ENCODE results near the gene AOPEP. TPM values are rescaled to one million over a fixed set of nuclear protein-coding genes. Genes with fewer than 3 reads are reported as not detected.
A peak's percentile ranks its signal among the peaks of the same experiment; 100 is the strongest.

Gene AOPEP
- total RNA-seq, 1 donor from 2014 or later = 25.8 TPM

DNA sequence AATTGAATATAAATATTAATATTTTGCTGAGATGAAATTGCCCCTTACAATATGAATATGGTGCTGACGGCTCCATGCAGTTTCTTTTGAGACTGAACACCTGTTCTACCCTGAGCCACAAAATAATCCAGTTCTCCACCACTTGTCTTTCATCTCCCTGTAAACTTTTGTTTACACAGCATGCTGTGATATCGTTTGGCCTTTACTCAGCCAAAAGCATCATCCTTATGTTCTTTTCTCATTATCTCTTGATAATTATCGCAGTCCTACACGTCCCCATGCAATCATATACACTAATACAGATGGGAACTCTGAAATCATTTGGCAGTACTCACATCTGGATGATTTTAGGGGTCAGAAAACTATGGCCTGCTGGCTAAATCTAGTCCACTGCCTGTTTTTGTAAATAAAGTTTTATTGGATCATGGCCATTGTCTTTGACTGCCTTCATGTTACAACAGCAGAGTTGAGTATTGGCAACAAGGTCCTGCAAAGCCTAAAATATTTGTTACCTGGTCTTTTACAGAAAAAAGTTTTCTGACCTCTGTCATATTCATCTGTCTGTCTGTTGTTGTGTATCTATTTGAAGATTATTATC lies 53.3 kb downstream of the AOPEP start:
- TF ChIP-seq CTCF (IDR thresholded peaks at IDR 0.05; ENCODE audit: partially characterized antibody, unreplicated experiment) = no peak
- Mint-ChIP-seq H3K9me3 (ENCODE audit: unreplicated experiment) (peaks cover 3% of the 10 kb centered on the region), H3K4me3 (ENCODE audit: unreplicated experiment) (no peak overlapping the region), H3K4me1 (ENCODE audit: low read depth, unreplicated experiment) (peaks cover 3% of the 10 kb centered on the region), H3K27me3 (ENCODE audit: unreplicated experiment) (no peaks in the 10 kb centered on the region), H3K27ac (ENCODE audit: unreplicated experiment) (no peak overlapping the region), H3K36me3 (ENCODE audit: unreplicated experiment) (no peaks in the 10 kb centered on the region)
- DNase-seq = no peak

- no peaks in the 10 kb centered on the region for H3K36me3 Mint-ChIP-seq (ENCODE audit: unreplicated experiment)
- H3K27me3 Mint-ChIP-seq (ENCODE audit: unreplicated experiment) = no peaks in the 10 kb centered on the region
- peaks cover 3% of the 10 kb centered on the region for H3K4me1 Mint-ChIP-seq (ENCODE audit: low read depth, unreplicated experiment)
- no peak for TF ChIP-seq CTCF (IDR thresholded peaks at IDR 0.05; ENCODE audit: partially characterized antibody, unreplicated experiment)
- H3K4me3 Mint-ChIP-seq (ENCODE audit: unreplicated experiment) = no peak overlapping the region
- no peak for DNase-seq
- no peak overlapping the region for H3K27ac Mint-ChIP-seq (ENCODE audit: unreplicated experiment)
- peaks cover 3% of the 10 kb centered on the region for H3K9me3 Mint-ChIP-seq (ENCODE audit: unreplicated experiment)
These were observed 54.0 kb downstream of the AOPEP start for GRCh38 chr9:94780516-94780950.

- TF ChIP-seq CTCF (IDR thresholded peaks at IDR 0.05; ENCODE audit: partially characterized antibody, unreplicated experiment) = no peak
- Mint-ChIP-seq H3K27ac (ENCODE audit: unreplicated experiment) (no peak overlapping the region), H3K4me3 (ENCODE audit: unreplicated experiment) (no peak overlapping the region), H3K27me3 (ENCODE audit: unreplicated experiment) (no peaks in the 10 kb centered on the region), H3K4me1 (ENCODE audit: low read depth, unreplicated experiment) (peaks cover 3% of the 10 kb centered on the region), H3K36me3 (ENCODE audit: unreplicated experiment) (no peaks in the 10 kb centered on the region), H3K9me3 (ENCODE audit: unreplicated experiment) (peaks cover 3% of the 10 kb centered on the region)
- no peak for DNase-seq
These were observed 56.0 kb downstream of the AOPEP start for GRCh38 chr9:94782355-94783101.

GRCh38 chr9:94783102-94783682 lies 56.7 kb downstream of the AOPEP start:
- no peak overlapping the region for H3K4me3 Mint-ChIP-seq (ENCODE audit: unreplicated experiment)
- H3K36me3 Mint-ChIP-seq (ENCODE audit: unreplicated experiment) = no peaks in the 10 kb centered on the region
- peak; percentile 50 for TF ChIP-seq CTCF (IDR thresholded peaks at IDR 0.05; ENCODE audit: partially characterized antibody, unreplicated experiment)
- peaks cover 3% of the 10 kb centered on the region for H3K9me3 Mint-ChIP-seq (ENCODE audit: unreplicated experiment)
- H3K27ac Mint-ChIP-seq (ENCODE audit: unreplicated experiment) = no peak overlapping the region
- DNase-seq = peak; percentile 63
- peaks cover 3% of the 10 kb centered on the region for H3K4me1 Mint-ChIP-seq (ENCODE audit: low read depth, unreplicated experiment)
- H3K27me3 Mint-ChIP-seq (ENCODE audit: unreplicated experiment) = no peaks in the 10 kb centered on the region

DNA sequence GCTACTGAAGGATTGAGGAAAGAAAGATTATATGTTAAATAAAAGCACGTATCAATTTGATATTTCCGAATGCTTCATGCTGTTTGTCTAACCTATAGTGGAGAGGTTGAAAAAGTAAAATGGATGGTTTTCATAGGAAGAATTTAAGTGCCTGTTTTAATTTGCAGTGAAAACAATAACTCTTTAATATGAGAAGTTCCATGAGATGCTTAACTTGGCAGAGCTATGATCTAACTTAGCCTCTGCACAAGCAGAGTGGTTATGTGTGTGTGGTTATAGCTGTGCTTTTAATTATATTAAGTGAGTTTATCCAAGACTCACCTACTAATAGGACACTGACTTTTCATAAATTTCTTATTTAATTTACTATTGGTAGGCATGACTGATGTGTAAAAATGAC lies 57.4 kb downstream of the AOPEP start:
- no peak for TF ChIP-seq CTCF (IDR thresholded peaks at IDR 0.05; ENCODE audit: partially characterized antibody, unreplicated experiment)

More for the DNA sequence above, 57.4 kb downstream of the AOPEP start:
- DNase-seq = no peak
- Mint-ChIP-seq H3K4me3 (ENCODE audit: unreplicated experiment) (no peak overlapping the region), H3K4me1 (ENCODE audit: low read depth, unreplicated experiment) (peaks cover 3% of the 10 kb centered on the region), H3K27me3 (ENCODE audit: unreplicated experiment) (no peaks in the 10 kb centered on the region), H3K27ac (ENCODE audit: unreplicated experiment) (no peak overlapping the region), H3K36me3 (ENCODE audit: unreplicated experiment) (no peaks in the 10 kb centered on the region), H3K9me3 (ENCODE audit: unreplicated experiment) (peaks cover 3% of the 10 kb centered on the region)
